GM12878 (cell line): Measurements from ENCODE around the gene PHRF1. TPM values are rescaled to one million over a fixed set of nuclear protein-coding genes. Genes with fewer than 3 reads are reported as not detected.

Source experiments
- ATAC-seq: fragments of 200-7000 bp; cut with Tn5 transposase; 3 replicates; pipeline ENCODE4 v1.9.1; 2020; ENCODE audit warnings: mild to moderate bottlenecking, moderate library complexity
- BruUV-seq: library from RNA; stranded (reverse); fragments of 400-500 nt; replicated peaks from 2 replicates; lab custom pipeline; 2021; lab: Mats Ljungman, UMichigan
- CTCF ChIA-PET: fragments of 300-600 bp; sonication (Branson Sonifier 250); formaldehyde crosslinking; extraction: SDS; loops from one replicate; lab custom pipeline; 2021; ENCODE audit warnings: inconsistent platforms; lab: Yijun Ruan, JAX
- POLR2A ChIA-PET: fragments of 350-600 bp; formaldehyde crosslinking; extraction: SDS; loops from one replicate; lab custom pipeline; 2021; ENCODE audit warnings: inconsistent platforms; lab: Charles Lee
- RAD21 ChIA-PET: fragments of 300-600 bp; sonication (Branson Sonifier 250); formaldehyde crosslinking; loops from one replicate; lab custom pipeline; 2023; ENCODE audit warnings: antibody characterized with exemption; ENCODE audit not compliant: unreplicated experiment; lab: Charles Lee
- SMC1A ChIA-PET: fragments of 300-600 bp; sonication (Branson Sonifier 250); formaldehyde crosslinking; loops from one replicate; lab custom pipeline; 2023; ENCODE audit not compliant: unreplicated experiment, uncharacterized antibody; lab: Charles Lee
- DNase-seq: peaks from one replicate; pipeline ENCODE4 v3.0.0-alpha.2; 2011; ENCODE audit warnings: low read depth, low spot score
- FAIRE-seq: peaks from 3 replicates; lab custom pipeline; 2011; peaks lifted over from hg19 to GRCh38; lab: Jason Lieb, UNC
- H2AFZ ChIP-seq: 2 replicates; pipeline ENCODE4 v1.6.0; 2011; ENCODE audit warnings: low read depth, low read length, control low read depth; ENCODE audit not compliant: control insufficient read depth
- H3K27ac ChIP-seq: 2 replicates; pipeline ENCODE4 v1.5.1; 2011; ENCODE audit warnings: control low read depth; ENCODE audit not compliant: control insufficient read depth, insufficient read depth
- H3K27me3 ChIP-seq, 2 experiments: replicated peaks in 1 of 2; 2 replicates each; pipeline versions ENCODE4 v1.6.0 to v1.6.1; 2011; ENCODE audit warnings: low read length in 1 of 2; ENCODE audit not compliant: control insufficient read depth in 2 of 2, insufficient read depth in 2 of 2
- H3K36me3 ChIP-seq, 2 experiments: 2 replicates each; pipeline ENCODE4 v1.5.1; 2011; ENCODE audit warnings: low read length in 1 of 2; ENCODE audit not compliant: control insufficient read depth in 2 of 2, insufficient read depth in 2 of 2
- H3K4me1 ChIP-seq: 2 replicates; pipeline ENCODE4 v1.6.1; 2011; ENCODE audit warnings: mild to moderate bottlenecking, low read length, moderate library complexity, mixed read lengths; ENCODE audit not compliant: control insufficient read depth, insufficient read depth
- H3K4me2 ChIP-seq: 2 replicates; pipeline ENCODE4 v1.6.0; 2011; ENCODE audit warnings: control low read depth; ENCODE audit not compliant: control insufficient read depth, insufficient read depth
- H3K4me3 ChIP-seq: fragments of 200-600 bp; sonication (generic); 2 replicates; pipeline ENCODE4 v1.5.1; 2016
- H3K79me2 ChIP-seq: 2 replicates; pipeline ENCODE4 v1.6.0; 2011; ENCODE audit warnings: low read length; ENCODE audit not compliant: control insufficient read depth, insufficient read depth
- H3K9ac ChIP-seq: 2 replicates; pipeline ENCODE4 v1.8.0; 2011; ENCODE audit warnings: low read length, control low read depth, mixed read lengths; ENCODE audit not compliant: control insufficient read depth, insufficient read depth
- H3K9me3 ChIP-seq: replicated peaks from 3 replicates; pipeline ENCODE4 v1.5.1; 2011; ENCODE audit warnings: mild to moderate bottlenecking, low read length; ENCODE audit not compliant: control insufficient read depth, insufficient read depth
- H4K20me1 ChIP-seq: 2 replicates; pipeline ENCODE4 v1.6.0; 2011; ENCODE audit not compliant: control insufficient read depth, insufficient read depth
- BHLHE40 ChIP-seq, 2 experiments: fragments of 450-650 bp in 1 of 2; IDR thresholded peaks; 2 replicates each; pipeline ENCODE4 v1.6.1; 2011 to 2017; ENCODE audit warnings: low read depth in 2 of 2, borderline replicate concordance in 1 of 2, improper control_type of control experiment in 1 of 2, low read length in 1 of 2, mild to moderate bottlenecking in 1 of 2
- BRCA1 ChIP-seq: IDR thresholded peaks from 2 replicates; pipeline ENCODE4 v1.6.1; 2011; ENCODE audit warnings: low read depth, low read length, improper control_type of control experiment
- CTCF ChIP-seq, 3 experiments: IDR thresholded peaks in 2 of 3; conservative IDR thresholded peaks in 1 of 3; 2 replicates each; pipeline ENCODE4 v1.5.1; 2011; ENCODE audit warnings: low read depth in 3 of 3, low read length in 3 of 3, mild to moderate bottlenecking in 3 of 3, control low read depth in 2 of 3, moderate library complexity in 2 of 3, inconsistent platforms in 1 of 3, mixed read lengths in 1 of 3; ENCODE audit not compliant: control insufficient read depth in 2 of 3, insufficient read depth in 1 of 3; ENCODE audit errors: extremely low read depth in 1 of 3
- DPF2 ChIP-seq: fragments of 450-650 bp; IDR thresholded peaks from 2 replicates; pipeline ENCODE4 v1.6.1; 2017; ENCODE audit warnings: mild to moderate bottlenecking
- FOXM1 ChIP-seq: IDR thresholded peaks from 2 replicates; pipeline ENCODE4 v1.6.1; 2012; ENCODE audit warnings: low read depth, mild to moderate bottlenecking, inconsistent platforms, low read length, moderate library complexity
- GABPA ChIP-seq: IDR thresholded peaks from 2 replicates; pipeline ENCODE4 v1.6.1; 2014; ENCODE audit warnings: antibody characterized with exemption, low read depth, mild to moderate bottlenecking, inconsistent platforms
- GATAD2B ChIP-seq: fragments of 450-650 bp; conservative IDR thresholded peaks from 2 replicates; pipeline ENCODE4 v1.6.1; 2017; ENCODE audit warnings: low read depth, mild to moderate bottlenecking, moderate library complexity
- IKZF1 ChIP-seq: fragments of 450-650 bp; conservative IDR thresholded peaks from 2 replicates; pipeline ENCODE4 v1.6.1; 2017; ENCODE audit warnings: antibody characterized with exemption, mild to moderate bottlenecking
- NR2C2 ChIP-seq: IDR thresholded peaks from 2 replicates; pipeline ENCODE4 v1.6.1; 2011; ENCODE audit warnings: borderline replicate concordance, low read depth; ENCODE audit not compliant: control insufficient read depth, insufficient read length
- POLR2A ChIP-seq: IDR thresholded peaks from 2 replicates; pipeline ENCODE4 v1.6.1; 2011; ENCODE audit warnings: low read depth, mild to moderate bottlenecking, low read length
- RAD21 ChIP-seq: IDR thresholded peaks from 2 replicates; pipeline ENCODE4 v1.6.1; 2011; ENCODE audit warnings: mild to moderate bottlenecking, low read depth, low read length, moderate library complexity; ENCODE audit not compliant: insufficient read depth
- SMC3 ChIP-seq: IDR thresholded peaks from 2 replicates; pipeline ENCODE4 v1.6.1; 2011; ENCODE audit warnings: low read length, improper control_type of control experiment, borderline replicate concordance
- SPI1 ChIP-seq: IDR thresholded peaks from 2 replicates; pipeline ENCODE4 v1.6.1; 2011; ENCODE audit warnings: low read depth, mild to moderate bottlenecking, low read length, moderate library complexity, borderline replicate concordance; ENCODE audit not compliant: insufficient read depth
- YY1 ChIP-seq: IDR thresholded peaks from 2 replicates; pipeline ENCODE4 v1.6.1; 2011; ENCODE audit warnings: low read depth, mild to moderate bottlenecking, low read length
- ZBTB40 ChIP-seq: fragments of 450-650 bp; IDR thresholded peaks from 2 replicates; pipeline ENCODE4 v1.6.1; 2016; ENCODE audit warnings: mild to moderate bottlenecking, moderate library complexity, borderline replicate concordance
- ZZZ3 ChIP-seq: IDR thresholded peaks from 2 replicates; pipeline ENCODE4 v1.6.1; 2011; ENCODE audit warnings: low read depth; ENCODE audit not compliant: control insufficient read depth, insufficient read length
- WGBS: methylation state at CpG from one replicate; pipeline ENCODE4 v1.1.6; 2016; ENCODE audit warnings: low lambda C conversion rate; ENCODE audit not compliant: insufficient replicate concordance, insufficient coverage; ENCODE audit errors: missing lambda C conversion rate; 5-methylcytosine and 5-hydroxymethylcytosine counted together
- in situ Hi-C: fragments of 300-500 bp; cut with MboI; formaldehyde crosslinking; loops from 9 replicates; pipeline ENCODE4 v1.14.3; 2018; ENCODE audit warnings: mixed read lengths
- intact Hi-C: fragments of 100-400 bp; cut with micrococcal nuclease; formaldehyde crosslinking; loops from one replicate; pipeline ENCODE4 v1.14.2; 2022; ENCODE audit not compliant: unreplicated experiment
- polyA plus RNA-seq, 11 experiments: library from polyadenylated mRNA; depleted of rRNA in 4 of 11; unstranded in 6 of 11; stranded (reverse) in 5 of 11; fragments of >200 nt; fragmentation: Nextera tagmentation in 4 of 11; fragmentation: Illumina TruSeq in 1 of 11; extraction: Ambion mirVana in 4 of 11; extraction: Trizol in 1 of 11; gene quantifications; 1 replicate in 1 of 11; 2 replicates in 10 of 11; pipeline versions ENCODE4 v1.2.1 to v1.2.3, GENCODE V29; 2011 to 2016; ENCODE audit warnings: inconsistent platforms in 2 of 11, missing spikeins in 2 of 11, low read depth in 1 of 11
- total RNA-seq, 4 experiments: library from RNA; depleted of rRNA in 3 of 4; stranded (reverse); fragments of >200 nt in 3 of 4; fragmentation: Illumina TruSeq in 1 of 4; extraction: Trizol in 1 of 4; gene quantifications; 2 replicates each; pipeline versions ENCODE4 v1.2.1 to v1.2.3, GENCODE V29; 2013 to 2021

PHRF1 gene
- total and polyA plus RNA-seq, 10 of the 15 experiments (the other 5 are each of a cell fraction or from before 2014, with no cell fraction given), result 0.13 to 43.5 (median 15.1) TPM

GRCh38 chr11:554428-555226, 21.6 kb upstream of the PHRF1 start:
- RAD21 ChIA-PET, result interaction anchor here (0.5 to 2.6 kb wide), 10 partner anchors 9 to 172 kb away, joined by 3 to 22 read pairs (median 4); partner anchors contain the start of genes DEAF1 and TMEM80
- CTCF ChIA-PET, result interaction anchor here (0.6 to 1.8 kb wide), 7 partner anchors 16 to 242 kb away, joined by 3 to 54 read pairs (median 3); no protein-coding TSS in a partner anchor
- H3K9me3 ChIP-seq, result no peaks in the 10 kb centered on the region
- peak; percentile 90 for ATAC-seq
- H3K9ac ChIP-seq, result no peak overlapping the region
- WGBS, result 17% methylated on average over 28 of the region's 60 CpGs
- H3K79me2 ChIP-seq, result no peaks in the 10 kb centered on the region
- SMC1A ChIA-PET, result interaction anchor here (0.7 to 1.6 kb wide), 3 partner anchors 19 to 172 kb away, joined by 3 to 6 read pairs (median 4); partner anchors contain the start of gene HRAS
- peaks cover 0 to 5% of the 10 kb centered on the region in 2 experiments; a peak in 2 of 4 replicates for H3K27me3 ChIP-seq
- H2AFZ ChIP-seq, result peak overlapping the region; percentile 39
- no peak overlapping the region for H3K27ac ChIP-seq
- no peaks in the 10 kb centered on the region for H4K20me1 ChIP-seq
- no peaks in the 10 kb centered on the region; the same call in 1 of the 2 replicates for H3K4me1 ChIP-seq
- in situ Hi-C loops, result loop anchor here (5.0 kb wide), 1 partner anchor 158 kb away; no protein-coding TSS in a partner anchor
- peak overlapping the region; percentile 41; the same call in 1 of the 2 replicates for H3K4me3 ChIP-seq
- intact Hi-C loops, result loop anchor here (2.0 kb wide), 1 partner anchor 168 kb away; no protein-coding TSS in a partner anchor
- peak overlapping the region; percentile 79 for H3K4me2 ChIP-seq
- POLR2A ChIA-PET, result interaction anchor here (1.0 to 1.4 kb wide), 3 partner anchors 19 to 171 kb away, joined by 3 to 5 read pairs (median 4); partner anchors contain the start of genes HRAS and PHRF1
- no peak for DNase-seq
- no peaks in the 10 kb centered on the region for H3K36me3 ChIP-seq
- BruUV-seq, result no TSS peak
- peak; percentile 47 for FAIRE-seq
- peak; percentile 48 to 79 (median 74) for TF ChIP-seq CTCF (IDR thresholded peaks at IDR 0.05 in 2 of 3, conservative IDR thresholded peaks at IDR 0.05 in 1 of 3; ENCODE audit: control insufficient read depth in 2 of 3, extremely low read depth in 1 of 3, insufficient read depth in 1 of 3, low read depth in 3 of 3, low read length in 3 of 3)
- no peak for TF ChIP-seq GABPA
- TF ChIP-seq DPF2, result peak; percentile 19; the same call in 1 of the 2 replicates
- 0 out of 2 replicates have a peak, but pooled peaks have one; percentile 15 for TF ChIP-seq GATAD2B
- peak; percentile 26 for TF ChIP-seq POLR2A
- TF ChIP-seq BRCA1, result no peak
- no peak for TF ChIP-seq NR2C2
- TF ChIP-seq RAD21, result peak; percentile 77
- TF ChIP-seq YY1, result 0 out of 2 replicates have a peak, but pooled peaks have one; percentile 21
- TF ChIP-seq BHLHE40 (IDR thresholded peaks at IDR 0.05; ENCODE audit: borderline replicate concordance in 1 of 2, low read depth in 2 of 2, low read length in 1 of 2), result peak; percentile 32 to 49; a peak in 2 of 4 replicates
- TF ChIP-seq ZZZ3, result no peak
- 0 out of 2 replicates have a peak, but pooled peaks have one; percentile 16 for TF ChIP-seq IKZF1
- TF ChIP-seq FOXM1, result no peak
- peak; percentile 51; the same call in 1 of the 2 replicates for TF ChIP-seq SMC3
- TF ChIP-seq ZBTB40, result no peak
- peak; percentile 51; the same call in 1 of the 2 replicates for TF ChIP-seq SPI1
